GM18907 (cell line): Measurements from ENCODE around the gene PLSCR2.
"Not testable (repeated sequence)": the region's sequence is repeated elsewhere in the genome, so short reads cannot be mapped to it uniquely, and the experiment has no call there.

ENCODE experiments used
- ATAC-seq: cut with Tn5 transposase; IDR thresholded peaks from one replicate; pipeline ENCODE4 v1.9.1; 2021; ENCODE audit warnings: mild to moderate bottlenecking, moderate library complexity; ENCODE audit not compliant: unreplicated experiment

The PLSCR2 gene, protein sequence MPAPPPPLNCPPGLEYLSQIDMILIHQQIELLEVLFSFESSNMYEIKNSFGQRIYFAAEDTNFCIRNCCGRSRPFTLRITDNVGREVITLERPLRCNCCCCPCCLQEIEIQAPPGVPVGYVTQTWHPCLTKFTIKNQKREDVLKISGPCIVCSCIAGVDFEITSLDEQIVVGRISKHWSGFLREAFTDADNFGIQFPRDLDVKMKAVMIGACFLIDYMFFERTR

DNA sequence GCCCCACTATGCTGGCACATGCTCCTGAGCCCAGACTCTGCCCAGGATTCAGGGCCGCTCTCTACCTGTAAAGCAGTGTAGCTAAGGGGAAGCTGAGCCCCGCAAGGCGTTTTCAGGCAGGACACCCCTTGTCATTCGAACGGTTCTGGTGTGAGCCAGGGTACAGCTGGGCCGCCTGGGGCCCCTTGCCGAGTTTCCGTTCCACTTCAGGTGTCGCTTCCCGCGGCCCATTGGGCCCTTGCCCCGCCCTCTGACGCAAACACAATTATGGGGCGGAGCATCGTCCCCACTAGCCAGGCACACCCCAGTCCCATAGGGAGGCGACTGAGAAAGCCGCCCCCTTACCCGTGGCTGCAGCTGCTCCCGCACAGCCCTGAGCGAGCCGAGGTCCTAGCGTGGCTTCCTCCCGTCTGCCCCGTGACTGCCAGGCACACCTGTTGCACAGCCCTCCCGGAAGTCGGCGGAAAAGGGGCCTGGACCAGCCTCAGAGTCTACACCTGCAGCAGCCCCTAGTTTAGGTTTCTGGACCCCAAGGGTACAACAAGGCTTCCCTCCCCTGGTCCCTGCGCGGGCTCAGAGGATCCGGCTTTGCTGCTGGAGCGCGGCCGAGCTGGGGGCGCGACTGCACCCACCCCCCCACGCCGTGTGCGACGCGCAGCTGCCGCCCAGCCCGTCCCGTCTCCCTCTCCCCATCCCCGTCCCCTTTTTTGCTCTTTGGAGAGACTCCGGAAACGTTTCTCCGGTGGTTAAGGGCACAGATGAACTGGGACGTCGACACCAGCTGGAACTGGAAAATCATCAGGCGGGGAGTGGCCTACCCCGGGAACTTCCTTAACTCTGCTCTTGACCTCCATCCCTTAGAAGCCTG, at the start of gene PLSCR2:
PLSCR2 (minus strand) TSS at position 412 of the 868 bp plus-strand sequence. CDS start 9,657 bp downstream, outside the sequence.
- peak; percentile 98 for ATAC-seq

DNA sequence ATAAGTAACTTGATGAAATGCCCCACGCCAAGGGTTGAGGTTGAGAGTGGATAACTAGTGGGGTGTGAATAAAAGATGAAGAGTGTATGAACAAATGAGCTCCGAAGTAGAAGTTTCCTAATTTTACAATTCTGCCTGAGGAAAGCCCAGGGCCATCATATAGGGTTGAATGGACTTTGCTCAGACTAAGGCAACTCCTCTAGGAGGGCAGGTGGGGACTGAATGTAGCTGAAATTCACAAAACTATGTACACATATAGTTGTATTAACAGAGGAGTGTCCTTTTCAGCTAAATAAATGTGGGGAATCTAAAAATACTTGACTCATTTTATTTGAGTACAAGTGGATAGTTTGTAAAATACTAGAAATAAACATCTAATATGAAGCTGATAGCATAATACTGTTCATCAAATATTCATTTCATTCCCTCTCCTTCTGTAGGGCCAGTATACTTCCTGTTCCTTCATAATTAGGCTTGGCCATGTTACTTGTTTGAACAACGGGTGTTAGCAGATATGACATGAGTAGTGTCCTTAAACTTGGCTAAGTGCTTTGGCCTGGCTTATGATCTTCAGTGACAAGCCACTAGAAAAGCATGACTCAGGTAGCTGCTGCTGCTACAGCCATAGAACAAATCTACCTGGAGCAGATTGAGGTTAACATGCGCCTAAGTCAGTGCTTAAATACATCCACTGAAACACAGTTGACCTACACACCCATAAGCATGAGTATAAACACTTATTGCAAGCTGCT, 48.5 kb upstream of the PLSCR2 start:
- no peak for ATAC-seq

DNA sequence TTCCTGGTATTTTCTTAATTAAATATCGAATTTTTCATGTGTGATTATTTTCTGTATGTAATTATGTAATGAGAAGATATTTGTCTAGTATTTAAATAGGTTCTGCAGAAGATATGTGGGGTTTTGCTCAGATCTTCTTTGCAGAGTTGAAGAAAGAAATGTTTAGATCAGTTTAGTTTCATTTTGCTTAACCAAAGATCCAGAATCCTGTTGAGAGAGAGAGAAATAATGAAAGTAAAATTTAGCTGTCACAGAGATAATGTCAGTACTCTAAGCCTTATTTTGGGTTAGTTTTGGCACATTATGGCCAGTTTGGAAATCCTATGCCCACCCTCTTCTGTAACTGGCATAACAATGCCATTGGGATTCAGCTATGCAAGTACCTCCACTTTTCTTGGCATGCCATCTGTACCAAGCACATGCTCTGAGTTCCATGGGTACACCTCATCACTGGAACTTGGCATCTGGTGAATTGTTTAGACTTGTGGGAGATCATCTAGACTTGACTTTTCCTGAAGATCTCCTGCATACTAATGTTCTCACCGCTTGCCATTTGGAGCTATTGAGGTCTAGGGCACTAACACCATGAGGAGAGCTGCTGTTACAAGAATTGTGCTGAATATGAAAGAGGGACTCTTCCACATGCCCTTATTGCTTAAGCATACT, 44.2 kb upstream of the PLSCR2 start:
- no peak for ATAC-seq

DNA sequence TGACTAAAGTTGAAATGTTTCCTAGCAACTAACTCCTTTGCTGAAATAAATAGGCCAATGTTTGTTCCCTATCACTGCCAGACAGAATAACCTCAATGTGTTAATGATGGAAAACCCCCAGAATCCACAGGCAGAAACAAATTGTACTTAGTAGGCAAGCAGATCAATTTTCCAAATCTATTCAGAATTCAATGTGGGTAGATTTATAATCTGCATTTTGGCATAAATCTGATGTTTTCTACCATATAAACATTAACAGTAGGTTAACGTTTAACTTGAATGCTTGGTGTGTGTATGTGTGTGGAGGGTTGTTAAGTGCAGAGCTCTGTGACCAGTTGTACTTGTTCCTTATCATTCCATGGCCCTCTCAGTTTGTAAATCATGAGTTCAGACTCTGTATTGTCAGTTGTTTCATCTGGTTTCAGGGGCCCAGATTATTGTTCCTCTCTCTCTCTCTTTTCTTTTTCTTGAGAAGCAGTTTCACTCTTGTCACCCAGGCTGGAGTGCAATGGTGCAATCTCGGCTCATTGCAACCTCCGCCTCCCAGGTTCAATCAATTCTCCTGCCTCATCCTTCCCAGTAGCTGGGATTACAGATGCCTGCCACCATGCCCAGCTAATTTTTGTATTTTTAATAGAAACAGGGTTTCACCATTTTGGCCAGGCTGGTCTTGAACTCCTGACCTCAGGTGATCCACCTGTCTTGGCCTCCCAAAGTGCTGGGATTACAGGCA, 42.2 kb upstream of the PLSCR2 start:
- ATAC-seq: peak; percentile 35

DNA sequence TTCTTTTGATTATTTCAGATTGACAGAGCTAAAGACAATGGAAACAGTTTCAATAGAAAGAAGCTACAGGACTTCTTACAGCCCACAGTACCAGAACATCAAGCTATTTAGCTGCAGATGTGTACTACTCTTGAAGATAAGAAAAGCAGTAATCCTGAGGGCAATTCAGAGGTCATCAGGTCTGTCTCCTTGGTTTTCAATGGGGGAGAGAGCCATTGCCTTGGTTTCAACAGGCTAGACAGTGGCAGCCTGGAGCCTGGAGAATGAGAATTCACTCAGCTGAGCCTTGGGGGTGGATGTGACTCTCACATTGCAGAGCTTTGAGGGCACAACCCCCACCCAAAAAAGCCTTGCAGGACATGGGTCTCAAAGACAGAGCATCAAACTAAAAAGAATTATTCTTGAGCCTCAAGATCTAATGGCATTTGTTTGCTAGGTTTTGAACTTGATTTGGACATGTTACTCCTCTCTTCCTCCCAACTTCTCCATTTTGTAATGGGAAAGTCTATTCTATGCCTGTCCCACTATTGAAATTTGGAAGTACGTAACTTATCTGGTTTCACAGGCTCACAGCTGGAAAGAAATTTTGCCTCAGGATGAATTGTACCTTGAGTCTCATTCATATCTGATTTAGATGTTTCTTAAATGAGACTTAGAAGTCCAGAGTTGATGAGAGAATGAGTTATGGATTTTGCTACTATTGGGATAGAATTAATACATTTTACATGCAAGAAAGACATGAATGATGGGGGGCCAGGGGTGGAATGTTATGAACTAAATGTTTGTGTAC, 38.2 kb upstream of the PLSCR2 start:
- ATAC-seq: no peak

DNA sequence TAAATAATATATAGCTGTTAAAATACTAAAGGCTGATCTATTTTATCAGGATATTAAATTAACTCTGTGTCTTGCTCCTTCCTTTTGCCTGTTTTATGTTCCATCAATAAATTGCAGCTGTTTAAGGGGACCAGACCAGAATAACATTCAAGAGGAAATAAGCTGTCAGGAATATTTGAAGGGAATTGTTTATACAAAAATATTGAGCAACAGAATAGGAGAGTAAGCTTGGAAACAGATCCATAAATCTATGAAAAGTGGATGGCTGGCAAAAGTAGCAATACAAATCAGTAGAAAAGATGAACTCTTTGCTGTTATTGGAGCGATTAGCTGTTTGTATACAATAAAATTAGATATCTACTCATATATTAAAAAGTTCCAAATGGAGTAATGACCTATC, 36.2 kb upstream of the PLSCR2 start:
- no peak for ATAC-seq

DNA sequence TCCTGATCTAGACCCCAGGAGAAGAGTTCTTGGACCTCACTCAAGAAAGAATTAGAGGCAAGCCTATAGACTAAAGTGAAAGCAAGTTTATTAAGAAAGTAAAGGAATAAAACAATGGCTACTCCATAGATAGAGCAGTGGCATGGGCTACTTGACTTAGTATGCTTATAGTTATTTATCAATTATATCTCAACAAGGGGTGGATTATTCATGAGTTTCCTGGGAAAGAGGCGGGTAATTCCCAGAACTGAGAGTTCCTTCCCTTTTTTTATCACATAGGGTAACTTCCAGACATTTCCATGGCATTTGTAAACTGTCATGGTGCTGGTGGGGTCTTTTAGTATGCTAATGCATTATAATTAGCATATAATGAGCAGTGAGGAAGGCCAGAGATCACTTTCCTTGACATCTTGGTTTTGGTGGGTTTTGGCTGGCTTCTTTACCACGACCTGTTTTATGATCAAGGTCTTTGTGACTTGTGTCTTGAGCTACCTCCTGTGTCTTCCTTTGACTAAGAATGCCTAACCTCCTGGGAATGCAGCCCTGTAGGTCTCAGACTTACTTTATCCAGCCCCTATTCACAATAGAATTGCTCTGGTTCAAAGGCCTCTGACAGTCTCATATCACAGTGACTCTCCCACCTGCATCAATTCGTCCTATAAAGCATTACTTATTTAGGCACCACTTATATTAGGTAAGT, 35.3 kb upstream of the PLSCR2 start:
- ATAC-seq: no peak

DNA sequence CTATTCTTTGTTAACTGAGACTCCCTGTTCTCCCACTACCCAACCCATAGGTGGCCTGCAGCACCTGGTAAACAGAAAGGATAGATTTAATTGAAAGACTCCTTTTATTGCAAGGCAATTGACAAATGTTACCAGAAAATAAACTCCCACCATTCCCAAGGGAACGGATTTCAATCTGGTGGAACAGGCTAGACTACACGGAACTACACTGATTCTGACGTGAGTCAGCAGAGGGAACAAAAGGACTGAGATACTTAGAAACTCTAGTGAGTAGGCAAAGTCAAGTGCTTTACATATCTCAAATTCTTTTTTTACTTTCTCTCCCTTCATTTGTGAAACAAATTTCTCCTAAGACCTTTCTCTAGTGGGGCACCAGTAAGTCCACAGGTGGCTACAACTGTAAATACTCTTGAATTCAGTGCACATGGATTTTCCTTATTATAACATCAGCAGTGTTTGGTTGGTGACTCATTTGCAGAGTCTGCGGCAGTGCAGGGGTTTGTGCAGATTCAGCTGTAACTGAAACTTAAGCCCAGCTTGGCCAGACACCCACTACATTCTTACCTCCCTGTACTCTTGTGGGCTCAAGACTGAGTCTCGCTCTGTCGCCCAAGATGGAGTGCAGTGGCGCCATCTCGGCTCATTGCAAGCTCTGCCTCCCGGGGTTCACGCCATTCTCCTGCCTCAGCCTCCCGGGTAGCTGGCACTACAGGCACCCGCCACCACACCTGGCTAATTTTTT, 34.3 kb upstream of the PLSCR2 start:
- ATAC-seq: peak; percentile 99

DNA sequence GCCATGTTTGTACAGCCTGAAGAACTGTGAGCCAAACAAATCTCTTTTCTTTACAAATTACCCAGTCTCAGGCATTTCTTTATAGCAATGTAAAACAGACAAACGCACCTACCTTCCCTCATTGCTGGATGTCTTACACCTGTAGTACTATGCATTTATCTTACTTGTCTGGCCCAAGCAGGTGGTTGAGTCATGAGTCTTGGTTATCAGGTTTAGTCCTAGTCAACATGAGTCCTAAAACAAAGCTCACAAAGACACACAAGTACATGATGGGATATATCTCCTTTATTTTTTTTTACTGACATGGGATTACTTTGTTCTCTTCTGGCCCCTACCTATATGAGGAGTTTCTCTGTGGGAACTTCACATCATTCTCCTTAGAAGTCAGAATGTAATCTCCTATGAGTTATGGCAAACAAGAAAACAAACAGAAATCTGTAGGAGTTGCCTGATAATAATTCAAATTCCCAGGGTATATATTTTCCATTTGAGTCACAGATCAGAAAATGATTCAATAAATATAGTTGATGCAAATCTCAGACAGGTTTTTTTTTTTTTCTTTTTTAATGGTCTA, 33.6 kb upstream of the PLSCR2 start:
- no peak for ATAC-seq

DNA sequence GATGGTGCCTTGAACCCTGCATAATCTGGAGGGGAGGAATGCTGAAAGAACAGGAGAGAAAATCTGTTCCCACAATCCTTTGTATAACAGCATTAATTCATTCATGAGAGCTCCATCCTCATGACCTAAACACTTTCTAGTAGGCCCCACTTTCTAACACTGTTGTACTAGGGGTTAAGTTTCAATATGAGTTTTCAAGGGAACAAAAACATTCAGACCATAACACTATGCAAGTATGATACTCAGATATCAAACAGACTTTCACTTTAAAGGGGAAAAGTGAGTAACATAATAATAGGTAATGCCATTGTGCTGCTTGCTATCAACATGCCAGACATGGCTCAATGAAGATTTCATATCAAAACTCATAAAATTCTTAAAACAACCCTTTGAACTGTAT, 32.4 kb upstream of the PLSCR2 start:
- peak; percentile 38 for ATAC-seq

DNA sequence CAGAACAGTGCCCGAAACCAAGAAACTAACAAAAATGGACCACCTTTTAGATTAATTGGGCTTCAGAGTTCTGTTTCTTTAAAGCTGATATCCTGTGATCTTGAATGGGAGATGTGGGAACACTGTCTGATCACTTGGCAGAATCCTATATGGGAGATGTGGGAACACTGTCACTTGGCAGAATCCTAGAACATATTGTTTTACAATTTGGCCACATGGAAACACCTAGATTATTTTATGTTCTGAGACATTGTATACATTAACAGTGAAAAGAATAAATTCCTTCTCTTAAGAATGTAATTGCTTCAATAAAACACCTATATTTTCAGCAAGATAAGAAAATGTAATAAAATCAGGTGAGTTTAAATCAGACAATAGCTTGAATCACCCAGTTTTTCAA, 30.3 kb upstream of the PLSCR2 start:
- no peak for ATAC-seq

DNA sequence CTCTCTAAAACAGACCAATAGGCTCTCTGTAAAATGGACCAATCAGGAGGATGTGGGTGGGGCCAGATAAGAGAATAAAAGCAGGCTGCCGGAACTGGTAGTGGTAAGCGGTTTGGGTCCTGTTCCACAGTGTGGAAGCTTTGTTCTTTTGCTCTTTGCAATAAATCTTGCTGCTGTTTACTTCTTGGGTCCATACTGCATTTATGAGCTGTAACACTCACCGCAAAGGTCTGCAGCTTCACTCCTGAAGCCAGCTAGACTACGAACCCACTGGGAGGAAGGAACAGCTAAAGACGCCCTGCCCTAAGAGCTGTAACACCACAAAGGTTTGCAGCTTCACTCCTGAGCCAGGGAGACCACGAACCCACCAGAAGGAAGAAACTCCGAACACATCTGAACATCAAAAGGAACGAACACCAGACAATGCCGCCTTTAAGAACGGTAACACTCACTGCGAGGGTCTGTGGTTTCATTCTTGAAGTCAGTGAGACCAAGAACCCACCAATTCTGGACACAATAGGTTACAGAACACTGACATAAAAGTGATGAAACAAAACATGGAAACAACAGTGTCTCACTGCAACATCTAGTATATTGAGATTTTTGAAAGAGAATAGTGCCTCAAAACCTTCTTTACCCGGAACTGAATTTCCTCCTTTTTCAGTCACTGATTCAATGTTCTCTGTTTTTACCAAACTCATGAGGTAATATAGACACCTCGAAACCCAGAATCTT, 28.8 kb upstream of the PLSCR2 start:
- ATAC-seq: no peak

DNA sequence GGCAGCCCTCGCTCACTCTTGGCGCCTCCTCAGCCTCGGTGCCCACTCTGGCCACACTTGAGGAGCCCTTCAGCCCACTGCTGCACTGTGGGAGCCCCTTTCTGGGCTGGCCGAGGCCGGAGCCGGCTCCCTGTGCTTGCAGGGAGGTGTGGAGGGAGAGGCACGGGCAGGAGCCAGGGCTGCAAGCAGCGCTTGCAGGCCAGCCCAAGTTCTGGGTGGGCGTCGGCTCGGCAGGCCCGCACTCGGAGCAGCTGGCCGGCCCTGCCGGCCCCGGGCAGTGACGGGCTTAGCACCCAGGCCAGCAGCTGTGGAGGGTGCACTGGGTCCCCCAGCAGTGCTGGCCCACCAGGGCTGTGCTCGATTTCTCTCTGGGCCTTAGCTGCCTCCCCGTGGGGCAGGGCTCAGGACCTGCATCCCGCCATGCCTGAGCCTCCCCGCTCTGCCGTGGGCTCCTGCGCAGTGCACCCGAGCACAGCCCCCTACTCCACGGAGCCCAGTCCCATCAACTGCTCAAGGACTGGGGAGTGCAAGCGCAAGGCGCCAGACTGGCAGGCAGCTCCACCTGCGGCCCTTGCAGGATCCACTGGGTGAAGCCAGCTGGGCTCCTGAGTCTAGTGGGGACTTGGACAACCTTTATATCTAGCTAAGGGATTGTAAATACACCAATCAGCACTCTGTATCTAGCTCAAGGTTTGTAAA, 27.9 kb upstream of the PLSCR2 start:
- ATAC-seq: not testable (repeated sequence)

DNA sequence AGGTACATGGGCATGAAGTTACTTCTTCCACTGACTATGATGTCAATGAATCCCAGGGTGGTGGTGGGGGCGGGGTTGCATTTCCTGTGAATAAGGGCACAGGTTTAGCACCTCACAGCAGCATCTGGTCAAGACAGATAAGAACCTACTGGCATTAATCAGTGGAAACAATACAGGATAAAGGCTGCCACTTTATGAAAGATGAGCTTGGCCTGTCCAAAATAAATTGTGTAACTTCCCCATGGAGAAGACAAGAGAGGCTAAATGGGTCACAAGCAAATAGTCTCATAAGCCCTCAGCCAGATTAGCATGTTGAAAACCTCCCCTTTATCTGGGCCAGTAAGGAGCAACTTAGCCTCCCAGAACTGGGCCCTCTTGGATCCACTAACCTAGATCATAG, 27.4 kb upstream of the PLSCR2 start:
- ATAC-seq: no peak

DNA sequence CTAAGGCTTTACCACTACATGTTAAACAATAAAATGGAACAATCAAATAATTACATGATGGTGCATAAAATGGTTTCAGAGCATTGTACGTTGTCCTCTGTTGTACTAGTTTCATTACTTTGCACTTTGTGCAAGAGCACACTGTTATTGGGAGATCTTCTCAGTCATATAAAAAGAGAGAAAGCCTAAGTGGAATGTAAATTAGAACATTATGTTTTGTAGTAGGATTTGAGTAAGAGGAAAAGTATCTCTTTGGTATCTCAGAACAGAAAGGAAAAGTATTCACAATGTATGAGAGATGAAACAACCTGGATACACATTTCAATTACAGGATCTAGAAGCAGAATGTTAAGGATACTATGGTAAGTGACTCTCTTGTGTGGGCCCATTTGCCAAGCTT, 26.9 kb upstream of the PLSCR2 start:
- no peak for ATAC-seq

DNA sequence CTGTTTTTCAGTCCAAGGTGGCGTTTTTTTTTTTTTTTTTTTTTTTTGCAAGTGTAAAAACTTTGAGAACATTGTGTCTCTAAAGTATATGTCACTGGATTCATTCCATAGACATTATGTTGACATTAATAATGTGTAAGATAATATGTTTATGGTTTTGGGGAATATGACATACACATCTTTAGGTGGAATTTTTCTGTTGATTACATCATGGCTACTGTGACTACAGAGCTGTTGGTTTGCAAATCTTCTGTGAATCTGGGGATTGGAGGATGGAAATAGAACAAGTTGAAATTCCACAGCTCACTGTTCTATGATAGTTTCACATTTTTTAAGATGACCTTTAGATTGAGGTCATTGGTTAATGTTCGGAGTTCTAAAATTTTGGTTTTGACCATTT, 24.4 kb upstream of the PLSCR2 start:
- no peak for ATAC-seq

DNA sequence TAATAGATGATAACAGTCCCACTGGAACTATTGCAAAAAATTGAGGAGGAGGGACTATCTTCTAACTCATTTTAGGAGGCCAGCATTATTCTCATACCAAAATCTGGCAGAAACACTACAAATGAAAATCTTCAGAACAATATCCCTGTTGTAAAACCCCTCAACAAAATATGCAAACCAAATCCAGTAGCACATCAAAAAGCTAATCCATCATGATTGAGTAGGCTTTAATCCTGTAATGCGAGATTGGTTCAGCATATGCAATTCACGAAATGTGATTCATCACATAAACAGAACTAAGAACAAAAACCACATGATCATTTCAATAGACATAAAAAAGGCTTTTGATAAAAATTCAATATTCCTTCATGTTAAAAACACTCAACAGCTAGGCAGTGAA, 23.9 kb upstream of the PLSCR2 start:
- ATAC-seq: no peak
